Adrenal gland (tissue), 19 donors: ENCODE measurements around the gene MYLK. TPM values are rescaled to one million over a fixed set of nuclear protein-coding genes. Genes with fewer than 3 reads are reported as not detected.

Experiments
- DNase-seq, 7 donors: peaks; one replicate each; pipeline ENCODE4 v3.0.0-alpha.2; 2019 to 2020
- H3K27ac ChIP-seq, 5 donors: fragments of 200-600 bp; sonication (generic) in 4 of 5; 1 replicate in 3 of 5; 2 replicates in 2 of 5; pipeline versions ENCODE4 v1.5.1 to v1.8.0; 2016 to 2020; ENCODE audit warnings: mild to moderate bottlenecking in 1 of 5
- H3K27me3 ChIP-seq: fragments of 200-600 bp; 2 replicates; pipeline ENCODE4 v1.8.0; 2021
- H3K36me3 ChIP-seq, 2 donors: fragments of 200-600 bp; replicated peaks in 1 of 2; 1 replicate in 1 of 2; 2 replicates in 1 of 2; pipeline versions ENCODE4 v1.5.1 to v1.8.0; 2018 to 2022
- H3K4me1 ChIP-seq, 2 donors: fragments of 200-600 bp; replicated peaks in 1 of 2; 1 replicate in 1 of 2; 2 replicates in 1 of 2; pipeline versions ENCODE4 v1.5.1 to v1.8.0; 2018 to 2021
- H3K4me3 ChIP-seq, 4 donors: fragments of 200-600 bp; sonication (generic) in 3 of 4; one replicate each; pipeline ENCODE4 v1.5.1; 2016 to 2018
- H3K9me3 ChIP-seq, 3 donors: fragments of 200-600 bp; sonication (generic) in 1 of 3; replicated peaks in 1 of 3; 1 replicate in 2 of 3; 2 replicates in 1 of 3; pipeline versions ENCODE4 v1.5.1 to v1.8.0; 2016 to 2021
- POLR2A ChIP-seq, 2 donors: fragments of 450-650 bp; IDR thresholded peaks; one replicate each; pipeline ENCODE4 v1.6.1; 2017; ENCODE audit warnings: antibody characterized with exemption in 2 of 2, mild to moderate bottlenecking in 2 of 2, moderate library complexity in 1 of 2
- WGBS, 4 donors: extraction: QIAGEN DNeasy Blood & Tissue Kit in 2 of 4; methylation state at CpG; one replicate each; pipeline versions ENCODE4 v1.1.5 to v1.1.7; 2013 to 2017; 5-methylcytosine and 5-hydroxymethylcytosine counted together
- intact Hi-C, 2 donors: fragments of 100-400 bp; cut with DNase I; formaldehyde crosslinking; loops; one replicate each; pipeline versions ENCODE4 v1.14.1 to v1.15.0; 2022 to 2023
- long read RNA-seq, 10 donors: library from polyadenylated mRNA in 3 of 10; unstranded in 2 of 10; stranded (forward) in 1 of 10; transcript quantifications; one replicate each; pipeline ENCODE4 v2.0.0 and lab custom pipeline, GENCODE V29; 2021 to 2026
- polyA plus RNA-seq, 3 donors: library from polyadenylated mRNA; stranded (reverse); fragments of 200-250 nt in 2 of 3; fragments of 350-450 nt in 1 of 3; fragmentation: Illumina TruSeq in 1 of 3; extraction: RNeasy Lipid Tissue Mini Kit (QIAGEN cat#74804) in 1 of 3; gene quantifications; one replicate each; pipeline ENCODE4 v1.2.3, GENCODE V29; 2013 to 2014
- total RNA-seq, 9 donors: library from RNA; depleted of rRNA in 4 of 9; stranded (reverse); fragments of >200 nt in 4 of 9; fragments of 120-200 nt in 1 of 9; fragmentation: NEBNext Ultra II Directional in 1 of 9; extraction: Animal tissue kit (Norgen Biotek cat#: 25700) in 1 of 9; gene quantifications; one replicate each; pipeline versions ENCODE4 v1.1.0 to v1.2.4, GENCODE V29; 2013 to 2023
- TF ChIP-seq, protein P1 (sequence below), 6 experiments: fragments of 450-650 bp in 4 of 6; fragments of 200-600 bp in 2 of 6; sonication (generic) in 1 of 6; IDR thresholded peaks; 1 replicate in 5 of 6; 2 replicates in 1 of 6; pipeline versions ENCODE4 v1.5.1 to v1.8.0; 2016 to 2021; ENCODE audit warnings: antibody characterized with exemption in 6 of 6, mild to moderate bottlenecking in 2 of 6, moderate library complexity in 1 of 6
- donor health status: healthy with polysubstance abuse.
- donor health status: Bipolar disorder and iron deficiency.
- donor health status: DM: yes; HTN: yes; CAD: no.
- donor health status: DM: no; HTN: no; CAD: no.
- donor health status: DM: no; HTN: no; CAD: no.
- donor health status: DM: yes; HTN: yes; CAD: no.

MYLK gene, protein sequence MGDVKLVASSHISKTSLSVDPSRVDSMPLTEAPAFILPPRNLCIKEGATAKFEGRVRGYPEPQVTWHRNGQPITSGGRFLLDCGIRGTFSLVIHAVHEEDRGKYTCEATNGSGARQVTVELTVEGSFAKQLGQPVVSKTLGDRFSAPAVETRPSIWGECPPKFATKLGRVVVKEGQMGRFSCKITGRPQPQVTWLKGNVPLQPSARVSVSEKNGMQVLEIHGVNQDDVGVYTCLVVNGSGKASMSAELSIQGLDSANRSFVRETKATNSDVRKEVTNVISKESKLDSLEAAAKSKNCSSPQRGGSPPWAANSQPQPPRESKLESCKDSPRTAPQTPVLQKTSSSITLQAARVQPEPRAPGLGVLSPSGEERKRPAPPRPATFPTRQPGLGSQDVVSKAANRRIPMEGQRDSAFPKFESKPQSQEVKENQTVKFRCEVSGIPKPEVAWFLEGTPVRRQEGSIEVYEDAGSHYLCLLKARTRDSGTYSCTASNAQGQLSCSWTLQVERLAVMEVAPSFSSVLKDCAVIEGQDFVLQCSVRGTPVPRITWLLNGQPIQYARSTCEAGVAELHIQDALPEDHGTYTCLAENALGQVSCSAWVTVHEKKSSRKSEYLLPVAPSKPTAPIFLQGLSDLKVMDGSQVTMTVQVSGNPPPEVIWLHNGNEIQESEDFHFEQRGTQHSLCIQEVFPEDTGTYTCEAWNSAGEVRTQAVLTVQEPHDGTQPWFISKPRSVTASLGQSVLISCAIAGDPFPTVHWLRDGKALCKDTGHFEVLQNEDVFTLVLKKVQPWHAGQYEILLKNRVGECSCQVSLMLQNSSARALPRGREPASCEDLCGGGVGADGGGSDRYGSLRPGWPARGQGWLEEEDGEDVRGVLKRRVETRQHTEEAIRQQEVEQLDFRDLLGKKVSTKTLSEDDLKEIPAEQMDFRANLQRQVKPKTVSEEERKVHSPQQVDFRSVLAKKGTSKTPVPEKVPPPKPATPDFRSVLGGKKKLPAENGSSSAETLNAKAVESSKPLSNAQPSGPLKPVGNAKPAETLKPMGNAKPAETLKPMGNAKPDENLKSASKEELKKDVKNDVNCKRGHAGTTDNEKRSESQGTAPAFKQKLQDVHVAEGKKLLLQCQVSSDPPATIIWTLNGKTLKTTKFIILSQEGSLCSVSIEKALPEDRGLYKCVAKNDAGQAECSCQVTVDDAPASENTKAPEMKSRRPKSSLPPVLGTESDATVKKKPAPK (N-terminal part only)
- total RNA-seq (100 to 1,000 TPM in 2 of 9 donors, 10 to 100 TPM in 7; 17.1 to 124 (median 70.7) TPM), polyA plus RNA-seq (10 to 100 TPM; 13.3 to 47.9 (median 26.7) TPM)
- long read RNA-seq, donor 1, full-length matches to known transcripts, result 1 of 1 reads
- long read RNA-seq, donor 1, partial matches to known transcripts, result 0 of 1 reads
- long read RNA-seq, donor 1, other reads (novel, unspliced or antisense), result 0 of 1 reads
- long read RNA-seq, donor 2, full-length matches to known transcripts, result 2 of 2 reads
- long read RNA-seq, donor 2, partial matches to known transcripts, result 0 of 2 reads
- long read RNA-seq, donor 2, other reads (novel, unspliced or antisense), result 0 of 2 reads
- long read RNA-seq, donor 3, result 0 reads
- long read RNA-seq, donor 4, full-length matches to known transcripts, result 2 of 12 reads
- long read RNA-seq, donor 4, partial matches to known transcripts, result 8 of 12 reads
- long read RNA-seq, donor 4, other reads (novel, unspliced or antisense), result 2 of 12 reads
- long read RNA-seq, donor 5, full-length matches to known transcripts, result 44 of 89 reads
- long read RNA-seq, donor 5, partial matches to known transcripts, result 35 of 89 reads
- long read RNA-seq, donor 5, other reads (novel, unspliced or antisense), result 10 of 89 reads
- long read RNA-seq, donor 6, full-length matches to known transcripts, result 60 of 93 reads
- long read RNA-seq, donor 6, partial matches to known transcripts, result 22 of 93 reads
- long read RNA-seq, donor 6, other reads (novel, unspliced or antisense), result 11 of 93 reads
- long read RNA-seq, donor 7, full-length matches to known transcripts, result 1 of 9 reads
- long read RNA-seq, donor 7, partial matches to known transcripts, result 8 of 9 reads
- long read RNA-seq, donor 7, other reads (novel, unspliced or antisense), result 0 of 9 reads
- long read RNA-seq, donor 8, result 0 reads
- long read RNA-seq, donor 9, result 0 reads
- long read RNA-seq, donor 10, full-length matches to known transcripts, result 1 of 1 reads
- long read RNA-seq, donor 10, partial matches to known transcripts, result 0 of 1 reads
- long read RNA-seq, donor 10, other reads (novel, unspliced or antisense), result 0 of 1 reads

DNA sequence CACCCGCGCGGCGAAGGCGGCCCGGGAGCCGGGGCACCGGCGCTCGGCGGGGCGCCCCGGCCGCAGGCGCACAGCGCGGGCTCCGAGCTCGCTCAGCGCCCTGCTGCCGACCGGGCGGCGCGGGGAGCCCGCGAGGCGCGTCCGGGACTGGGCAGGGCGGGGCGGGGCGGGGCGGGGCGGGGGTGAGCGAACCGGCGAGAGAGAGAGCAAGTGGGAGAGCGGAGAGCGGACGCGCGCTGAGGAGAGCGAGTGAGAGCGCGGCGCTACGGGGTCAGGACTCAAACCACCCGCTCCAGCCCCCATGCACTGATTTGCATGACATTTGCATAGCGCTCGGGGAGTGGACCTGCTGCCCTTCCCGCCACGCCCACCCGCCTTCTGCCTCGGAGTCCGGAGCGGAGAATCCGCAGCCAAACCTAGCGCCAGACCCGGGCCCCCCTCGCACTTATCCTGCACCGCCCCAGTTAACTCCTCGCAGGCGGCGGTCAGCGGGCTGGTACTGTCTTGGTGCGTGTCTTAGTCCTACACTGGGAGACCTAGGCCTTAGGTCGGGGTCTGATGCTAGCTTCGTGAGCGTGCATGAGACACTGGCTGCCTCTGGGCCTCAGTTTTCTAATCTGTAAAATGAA, at the start of gene MYLK:
TSS of gene MYLK (minus strand) at position 130 of the 629 bp plus-strand sequence. CDS start 90,491 bp downstream, outside the sequence.
- intact Hi-C loops, result no loop called here
- TF ChIP-seq, protein P1, sequence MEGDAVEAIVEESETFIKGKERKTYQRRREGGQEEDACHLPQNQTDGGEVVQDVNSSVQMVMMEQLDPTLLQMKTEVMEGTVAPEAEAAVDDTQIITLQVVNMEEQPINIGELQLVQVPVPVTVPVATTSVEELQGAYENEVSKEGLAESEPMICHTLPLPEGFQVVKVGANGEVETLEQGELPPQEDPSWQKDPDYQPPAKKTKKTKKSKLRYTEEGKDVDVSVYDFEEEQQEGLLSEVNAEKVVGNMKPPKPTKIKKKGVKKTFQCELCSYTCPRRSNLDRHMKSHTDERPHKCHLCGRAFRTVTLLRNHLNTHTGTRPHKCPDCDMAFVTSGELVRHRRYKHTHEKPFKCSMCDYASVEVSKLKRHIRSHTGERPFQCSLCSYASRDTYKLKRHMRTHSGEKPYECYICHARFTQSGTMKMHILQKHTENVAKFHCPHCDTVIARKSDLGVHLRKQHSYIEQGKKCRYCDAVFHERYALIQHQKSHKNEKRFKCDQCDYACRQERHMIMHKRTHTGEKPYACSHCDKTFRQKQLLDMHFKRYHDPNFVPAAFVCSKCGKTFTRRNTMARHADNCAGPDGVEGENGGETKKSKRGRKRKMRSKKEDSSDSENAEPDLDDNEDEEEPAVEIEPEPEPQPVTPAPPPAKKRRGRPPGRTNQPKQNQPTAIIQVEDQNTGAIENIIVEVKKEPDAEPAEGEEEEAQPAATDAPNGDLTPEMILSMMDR (IDR thresholded peaks at IDR 0.05), result no peak
- TF ChIP-seq POLR2A (IDR thresholded peaks at IDR 0.05), result no peak
- H3K36me3 ChIP-seq, result no peaks in the 10 kb centered on the region
- peaks cover 8 to 9% of the 10 kb centered on the region in 2 donors for H3K4me1 ChIP-seq
- peak; percentile 58 to 91 (median 85) for DNase-seq
- 1 to 13% (median 2%) methylated on average over 7 to 70 of the region's 70 CpGs; no CpG with 5 or more reads in 1 of the 4 donors for WGBS, 4 donors
- H3K4me3 ChIP-seq, result peak within 1 kb of the TSS in 2 of 4 donors; percentile 11 to 58
- H3K27ac ChIP-seq, result peak within 1 kb of the TSS in 1 of 5 donors; percentile 20
- H3K9me3 ChIP-seq, result no peaks in the 10 kb centered on the region
- no peaks in the 10 kb centered on the region for H3K27me3 ChIP-seq

DNA sequence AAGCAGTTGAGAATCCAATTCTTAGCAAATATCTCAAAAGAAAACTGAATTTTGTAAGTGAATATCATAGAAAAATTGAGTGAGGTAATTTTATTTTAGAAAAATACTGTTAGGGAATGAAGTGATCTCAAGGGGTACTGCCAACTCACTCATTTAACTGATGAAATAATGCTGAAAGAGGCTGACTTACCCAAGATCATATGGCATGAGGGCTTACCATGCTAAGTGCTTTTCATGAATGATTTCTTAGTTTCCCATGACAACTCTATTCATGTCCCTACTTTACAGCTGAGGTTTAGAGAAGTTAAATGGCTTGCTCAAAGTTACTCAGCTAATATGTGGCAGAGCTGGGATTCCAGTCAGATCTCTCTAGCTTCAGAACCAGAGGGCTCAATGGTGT, 46.3 kb upstream of the MYLK start:
- Histone ChIP-seq H3K27me3 (no peaks in the 10 kb centered on the region), H3K36me3 (no peaks in the 10 kb centered on the region), H3K27ac (no peak overlapping the region), H3K4me3 (no peak overlapping the region), H3K9me3 (no peaks in the 10 kb centered on the region), H3K4me1 (no peaks in the 10 kb centered on the region)
- no peak for DNase-seq
- TF ChIP-seq, protein P1 (IDR thresholded peaks at IDR 0.05), result no peak
- TF ChIP-seq POLR2A (IDR thresholded peaks at IDR 0.05), result no peak
- intact Hi-C loops, result no loop called here

DNA sequence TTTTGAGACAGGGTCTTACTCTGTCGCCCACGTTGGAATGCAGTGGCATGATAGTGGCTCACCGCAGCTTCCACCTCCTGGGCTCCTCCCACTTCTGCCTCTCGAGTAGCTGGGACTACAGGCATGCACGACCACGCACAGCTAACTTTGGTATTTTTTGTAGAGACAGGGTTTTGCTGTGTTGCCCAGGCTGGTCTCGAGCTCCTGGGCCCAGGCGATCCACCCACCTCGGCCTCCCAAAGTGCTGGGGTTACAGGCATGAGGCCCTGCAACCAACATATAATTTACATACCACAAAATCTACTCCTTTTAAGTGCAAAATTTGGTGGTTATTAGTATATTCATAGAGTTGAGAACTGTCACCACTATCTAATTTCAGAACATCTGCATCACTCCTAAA, 45.2 kb upstream of the MYLK start:
- Histone ChIP-seq H3K9me3 (no peaks in the 10 kb centered on the region), H3K36me3 (no peaks in the 10 kb centered on the region), H3K4me3 (no peak overlapping the region), H3K27ac (no peak overlapping the region), H3K27me3 (no peaks in the 10 kb centered on the region), H3K4me1 (no peaks in the 10 kb centered on the region)
- intact Hi-C loops, result no loop called here
- TF ChIP-seq POLR2A (IDR thresholded peaks at IDR 0.05), result no peak
- TF ChIP-seq, protein P1 (IDR thresholded peaks at IDR 0.05), result no peak
- DNase-seq, result no peak
- 95 to 99% (median 97%) methylated on average over 9 of the region's 9 CpGs for WGBS, 4 donors
